RWPE2 (cell line): Measurements from ENCODE around the gene PLCG1.

Source experiments
- ATAC-seq: fragments of 200-7000 bp; cut with Tn5 transposase; 3 replicates; pipeline ENCODE4 v1.9.1; 2021; ENCODE audit warnings: low read depth
- DNase-seq: peaks from one replicate; pipeline ENCODE4 v3.0.0-alpha.2; 2020; ENCODE audit warnings: low spot score
- H3K27ac ChIP-seq: fragments of 450-650 bp; 2 replicates; pipeline ENCODE4 v1.5.1; 2017; ENCODE audit warnings: mild to moderate bottlenecking; ENCODE audit not compliant: poor library complexity, severe bottlenecking
- H3K27me3 ChIP-seq: fragments of 250-450 bp; sonication (Bioruptor Pico); 2 replicates; pipeline ENCODE4 v1.5.1; 2021; ENCODE audit warnings: mild to moderate bottlenecking, moderate library complexity; ENCODE audit not compliant: insufficient read depth, poor library complexity, severe bottlenecking
- H3K36me3 ChIP-seq: fragments of 250-450 bp; sonication (Bioruptor Pico); 2 replicates; pipeline ENCODE4 v1.5.1; 2020; ENCODE audit warnings: low read depth, mild to moderate bottlenecking, moderate library complexity
- H3K4me1 ChIP-seq: fragments of 250-450 bp; sonication (Bioruptor Pico); 2 replicates; pipeline ENCODE4 v1.5.1; 2021; ENCODE audit warnings: mild to moderate bottlenecking, moderate library complexity; ENCODE audit not compliant: insufficient read depth, poor library complexity, severe bottlenecking
- H3K4me3 ChIP-seq: fragments of 250-450 bp; sonication (Bioruptor Pico); 2 replicates; pipeline ENCODE4 v1.5.1; 2021; ENCODE audit warnings: mild to moderate bottlenecking, moderate library complexity; ENCODE audit not compliant: severe bottlenecking
- H3K9me3 ChIP-seq: fragments of 250-450 bp; sonication (Bioruptor Pico); 2 replicates; pipeline ENCODE4 v1.5.1; 2021; ENCODE audit warnings: mild to moderate bottlenecking, moderate library complexity; ENCODE audit not compliant: severe bottlenecking
- TF ChIP-seq, protein P1 (sequence below): fragments of 450-650 bp; IDR thresholded peaks from one replicate; pipeline ENCODE4 v1.5.1; 2017; ENCODE audit warnings: mild to moderate bottlenecking, moderate library complexity; ENCODE audit not compliant: poor library complexity, severe bottlenecking

The PLCG1 gene

DNA sequence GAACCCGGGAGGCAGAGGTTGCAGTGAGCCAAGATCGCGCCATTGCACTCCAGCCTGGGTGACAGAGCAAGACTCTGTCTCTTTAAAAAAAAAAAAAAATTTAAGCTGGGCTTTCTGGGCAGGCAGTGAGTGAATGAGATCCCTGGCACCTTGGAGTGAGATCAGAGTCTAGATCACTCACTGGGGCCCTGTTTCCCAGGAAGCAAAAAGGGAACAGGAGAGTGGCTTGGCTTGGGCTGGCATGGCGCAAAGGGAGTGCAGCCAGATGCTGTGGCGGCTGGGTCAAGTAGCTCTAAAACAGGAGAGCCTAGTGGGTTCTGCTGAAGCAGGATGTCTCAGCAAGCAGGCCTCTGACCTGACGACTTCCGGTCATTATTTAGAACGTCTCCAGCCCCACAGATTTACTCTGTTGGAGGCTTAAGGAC lies 10.4 kb downstream of the PLCG1 start:
- Histone ChIP-seq H3K9me3 (no peaks in the 10 kb centered on the region), H3K4me1 (peaks cover 3% of the 10 kb centered on the region), H3K27me3 (no peaks in the 10 kb centered on the region), H3K27ac (no peak overlapping the region), H3K4me3 (no peak overlapping the region), H3K36me3 (peaks cover 9% of the 10 kb centered on the region)
- DNase-seq (no peak), ATAC-seq (no peak)
- TF ChIP-seq, protein P1, sequence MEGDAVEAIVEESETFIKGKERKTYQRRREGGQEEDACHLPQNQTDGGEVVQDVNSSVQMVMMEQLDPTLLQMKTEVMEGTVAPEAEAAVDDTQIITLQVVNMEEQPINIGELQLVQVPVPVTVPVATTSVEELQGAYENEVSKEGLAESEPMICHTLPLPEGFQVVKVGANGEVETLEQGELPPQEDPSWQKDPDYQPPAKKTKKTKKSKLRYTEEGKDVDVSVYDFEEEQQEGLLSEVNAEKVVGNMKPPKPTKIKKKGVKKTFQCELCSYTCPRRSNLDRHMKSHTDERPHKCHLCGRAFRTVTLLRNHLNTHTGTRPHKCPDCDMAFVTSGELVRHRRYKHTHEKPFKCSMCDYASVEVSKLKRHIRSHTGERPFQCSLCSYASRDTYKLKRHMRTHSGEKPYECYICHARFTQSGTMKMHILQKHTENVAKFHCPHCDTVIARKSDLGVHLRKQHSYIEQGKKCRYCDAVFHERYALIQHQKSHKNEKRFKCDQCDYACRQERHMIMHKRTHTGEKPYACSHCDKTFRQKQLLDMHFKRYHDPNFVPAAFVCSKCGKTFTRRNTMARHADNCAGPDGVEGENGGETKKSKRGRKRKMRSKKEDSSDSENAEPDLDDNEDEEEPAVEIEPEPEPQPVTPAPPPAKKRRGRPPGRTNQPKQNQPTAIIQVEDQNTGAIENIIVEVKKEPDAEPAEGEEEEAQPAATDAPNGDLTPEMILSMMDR: no peak

DNA sequence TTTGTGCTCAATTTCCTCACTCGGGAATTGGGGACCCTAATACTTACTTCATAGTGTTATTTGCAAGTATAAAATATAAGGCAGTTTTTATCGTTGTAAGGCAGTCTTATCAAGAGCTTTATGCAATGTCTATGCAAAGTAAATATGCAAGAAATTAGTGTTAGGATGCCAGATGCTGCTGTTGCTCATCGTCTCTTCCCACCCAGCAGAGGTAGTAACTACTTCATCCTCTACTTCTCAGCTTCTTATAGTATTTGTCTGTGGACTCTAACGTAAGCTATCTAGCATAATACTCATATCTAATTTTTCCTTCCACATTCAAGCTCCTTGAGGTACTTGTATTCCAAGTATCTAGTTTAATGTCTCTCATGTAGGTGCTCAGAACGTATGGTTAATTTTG lies 11.6 kb downstream of the PLCG1 start:
- no peak overlapping the region for H3K27ac ChIP-seq
- peaks cover 15% of the 10 kb centered on the region for H3K36me3 ChIP-seq
- H3K4me3 ChIP-seq: no peak overlapping the region
- no peaks in the 10 kb centered on the region for H3K27me3 ChIP-seq
- DNase-seq (no peak), ATAC-seq (no peak)
- TF ChIP-seq, protein P1: no peak
- peaks cover 3% of the 10 kb centered on the region for H3K4me1 ChIP-seq
- H3K9me3 ChIP-seq: no peaks in the 10 kb centered on the region

- Histone ChIP-seq H3K4me1 (peaks cover 3% of the 10 kb centered on the region), H3K36me3 (peaks cover 12% of the 10 kb centered on the region), H3K9me3 (no peaks in the 10 kb centered on the region), H3K27me3 (no peaks in the 10 kb centered on the region), H3K4me3 (no peak overlapping the region), H3K27ac (no peak overlapping the region)
- TF ChIP-seq, protein P1: no peak
- DNase-seq (no peak), ATAC-seq (no peak)
Observed at GRCh38 chr20:41150664-41151063, 13.3 kb downstream of the PLCG1 start.

GRCh38 chr20:41151134-41151869 lies 14.0 kb downstream of the PLCG1 start:
- Histone ChIP-seq H3K36me3 (peaks cover 12% of the 10 kb centered on the region), H3K4me1 (peaks cover 6% of the 10 kb centered on the region), H3K9me3 (no peaks in the 10 kb centered on the region), H3K4me3 (no peak overlapping the region), H3K27ac (no peak overlapping the region), H3K27me3 (no peaks in the 10 kb centered on the region)
- TF ChIP-seq, protein P1: no peak
- no peak for ATAC-seq
- DNase-seq: no peak

DNA sequence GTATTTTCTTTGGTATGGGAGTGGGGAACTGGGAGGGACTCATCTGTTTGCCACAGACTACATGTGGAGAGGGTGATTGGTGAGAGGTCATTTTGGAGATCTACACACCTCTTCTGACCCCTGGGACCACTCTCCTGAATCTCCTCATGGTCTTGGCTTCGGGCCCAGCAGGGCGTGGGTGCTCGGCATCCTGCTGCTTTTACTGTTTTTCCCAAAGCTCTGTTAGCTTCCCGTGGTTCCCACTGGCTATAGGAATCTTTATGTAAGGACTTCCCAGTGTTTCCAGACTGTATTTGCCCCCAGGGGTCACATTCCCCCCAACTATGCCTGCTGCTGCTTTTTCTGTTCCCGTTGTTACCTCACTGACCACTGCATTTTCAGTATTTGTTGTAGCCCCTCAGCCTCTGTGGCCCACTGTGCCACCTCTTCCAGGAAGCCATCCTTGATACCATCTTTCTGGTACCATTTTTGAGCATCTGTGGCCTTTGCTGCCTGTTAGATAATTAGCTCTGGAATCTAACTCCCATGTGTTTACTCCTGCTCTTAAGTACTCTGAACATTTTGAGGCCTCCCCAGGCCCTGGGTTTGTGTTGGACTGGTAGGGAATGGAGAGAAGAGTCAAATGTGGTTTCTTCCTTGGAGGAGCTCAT lies 14.9 kb downstream of the PLCG1 start:
- Histone ChIP-seq H3K4me1 (peaks cover 15% of the 10 kb centered on the region), H3K9me3 (no peaks in the 10 kb centered on the region), H3K4me3 (no peak overlapping the region), H3K36me3 (peaks cover 12% of the 10 kb centered on the region), H3K27me3 (no peaks in the 10 kb centered on the region), H3K27ac (no peak overlapping the region)
- TF ChIP-seq, protein P1: no peak
- no peak for DNase-seq
- ATAC-seq: no peak
